Peyer's patch (tissue), 4 donors: ENCODE measurements around the gene FRMD8.

Source experiments
- POLR2A ChIP-seq, 2 donors: fragments of 450-650 bp; IDR thresholded peaks; one replicate each; pipeline ENCODE4 v1.5.1; 2017; ENCODE audit warnings: antibody characterized with exemption in 2 of 2, mild to moderate bottlenecking in 2 of 2, moderate library complexity in 2 of 2
- TF ChIP-seq, protein P1 (sequence below), 6 experiments: fragments of 450-650 bp in 4 of 6; fragments of 200-600 bp in 2 of 6; sonication (generic) in 1 of 6; IDR thresholded peaks; one replicate each; pipeline ENCODE4 v1.5.1; 2017 to 2019; ENCODE audit warnings: antibody characterized with exemption in 6 of 6, mild to moderate bottlenecking in 3 of 6, moderate library complexity in 1 of 6

GRCh38 chr11:65384301-65384889, 2.0 kb upstream of the FRMD8 start:
- TF ChIP-seq, protein P1, sequence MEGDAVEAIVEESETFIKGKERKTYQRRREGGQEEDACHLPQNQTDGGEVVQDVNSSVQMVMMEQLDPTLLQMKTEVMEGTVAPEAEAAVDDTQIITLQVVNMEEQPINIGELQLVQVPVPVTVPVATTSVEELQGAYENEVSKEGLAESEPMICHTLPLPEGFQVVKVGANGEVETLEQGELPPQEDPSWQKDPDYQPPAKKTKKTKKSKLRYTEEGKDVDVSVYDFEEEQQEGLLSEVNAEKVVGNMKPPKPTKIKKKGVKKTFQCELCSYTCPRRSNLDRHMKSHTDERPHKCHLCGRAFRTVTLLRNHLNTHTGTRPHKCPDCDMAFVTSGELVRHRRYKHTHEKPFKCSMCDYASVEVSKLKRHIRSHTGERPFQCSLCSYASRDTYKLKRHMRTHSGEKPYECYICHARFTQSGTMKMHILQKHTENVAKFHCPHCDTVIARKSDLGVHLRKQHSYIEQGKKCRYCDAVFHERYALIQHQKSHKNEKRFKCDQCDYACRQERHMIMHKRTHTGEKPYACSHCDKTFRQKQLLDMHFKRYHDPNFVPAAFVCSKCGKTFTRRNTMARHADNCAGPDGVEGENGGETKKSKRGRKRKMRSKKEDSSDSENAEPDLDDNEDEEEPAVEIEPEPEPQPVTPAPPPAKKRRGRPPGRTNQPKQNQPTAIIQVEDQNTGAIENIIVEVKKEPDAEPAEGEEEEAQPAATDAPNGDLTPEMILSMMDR (IDR thresholded peaks at IDR 0.05) = no peak
- no peak for TF ChIP-seq POLR2A (IDR thresholded peaks at IDR 0.05)
